Parathyroid adenoma (tissue), 2 donors: ENCODE results near the gene EBP.

ENCODE experiments used
- H2AFZ ChIP-seq: fragments of 300-600 bp; sonication (generic); one replicate; pipeline ENCODE4 v1.7.0; 2017; ENCODE audit warnings: antibody characterized with exemption, mild to moderate bottlenecking
- H3K27ac ChIP-seq: fragments of 300-600 bp; sonication (generic); one replicate; pipeline ENCODE4 v1.7.0; 2017
- H3K27me3 ChIP-seq: fragments of 300-600 bp; sonication (generic); one replicate; pipeline ENCODE4 v1.7.0; 2017; ENCODE audit warnings: low read length; ENCODE audit not compliant: control insufficient read depth, insufficient read depth
- H3K36me3 ChIP-seq: fragments of 300-600 bp; sonication (generic); one replicate; pipeline ENCODE4 v1.7.0; 2017; ENCODE audit warnings: low read length; ENCODE audit not compliant: control insufficient read depth, insufficient read depth
- H3K4me1 ChIP-seq: fragments of 300-600 bp; sonication (generic); one replicate; pipeline ENCODE4 v1.7.0; 2017; ENCODE audit warnings: control low read depth
- H3K4me2 ChIP-seq: fragments of 300-600 bp; sonication (generic); one replicate; pipeline ENCODE4 v1.7.0; 2017; ENCODE audit warnings: low read length
- H3K4me3 ChIP-seq: fragments of 300-600 bp; sonication (generic); one replicate; pipeline ENCODE4 v1.7.0; 2017; ENCODE audit warnings: low read depth, low read length
- H3K79me2 ChIP-seq: fragments of 300-600 bp; sonication (generic); one replicate; pipeline ENCODE4 v1.7.0; 2017; ENCODE audit warnings: control low read depth
- H3K9ac ChIP-seq: fragments of 300-600 bp; sonication (generic); one replicate; pipeline ENCODE4 v1.7.0; 2017; ENCODE audit warnings: mild to moderate bottlenecking
- H3K9me3 ChIP-seq: fragments of 300-600 bp; sonication (generic); one replicate; pipeline ENCODE4 v1.7.0; 2017; ENCODE audit warnings: low read length; ENCODE audit not compliant: control insufficient read depth
- CTCF ChIP-seq: fragments of 300-600 bp; sonication (generic); IDR thresholded peaks from one replicate; pipeline ENCODE4 v1.7.0; 2017; ENCODE audit warnings: antibody characterized with exemption, mild to moderate bottlenecking
- donor health status: primary hyperparathyroidism.

EBP gene

GRCh38 chrX:48498374-48498809 is 23.2 kb upstream of the EBP start:
- H2AFZ ChIP-seq: no peak overlapping the region

DNA sequence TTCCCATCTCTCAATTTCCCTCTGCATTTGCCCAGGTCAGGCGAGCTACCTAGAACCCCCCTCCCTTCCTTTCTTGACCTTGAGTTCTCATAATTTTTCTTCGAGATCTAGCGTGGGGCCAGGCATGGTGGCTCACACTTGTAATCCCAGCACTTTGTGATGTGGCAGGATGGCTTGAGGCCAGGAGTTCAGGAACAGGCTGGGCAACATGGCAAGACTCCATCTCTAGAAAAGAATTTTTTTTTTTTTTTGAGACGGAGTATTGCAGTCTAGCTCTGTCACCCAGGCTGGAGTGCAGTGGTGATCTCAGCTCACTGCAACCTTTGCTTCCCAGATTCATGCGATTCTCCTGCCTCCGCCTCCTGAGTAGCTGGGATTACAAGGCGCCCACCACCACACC is 17.3 kb upstream of the EBP start:
- Histone ChIP-seq H3K4me2 (no peak overlapping the region), H3K4me3 (no peak overlapping the region), H3K4me1 (no peaks in the 10 kb centered on the region), H3K27me3 (no peaks in the 10 kb centered on the region), H3K79me2 (no peaks in the 10 kb centered on the region), H3K9ac (no peak overlapping the region), H2AFZ (no peak overlapping the region), H3K36me3 (no peaks in the 10 kb centered on the region), H3K27ac (no peak overlapping the region), H3K9me3 (no peaks in the 10 kb centered on the region)
- no peak for TF ChIP-seq CTCF

More at GRCh38 chrX:48498374-48498809, 23.2 kb upstream of the EBP start:
- H3K79me2 ChIP-seq: no peaks in the 10 kb centered on the region
- no peak overlapping the region for H3K4me3 ChIP-seq
- no peaks in the 10 kb centered on the region for H3K36me3 ChIP-seq
- H3K9me3 ChIP-seq: no peaks in the 10 kb centered on the region
- no peak for TF ChIP-seq CTCF
- H3K4me2 ChIP-seq: no peak overlapping the region
- no peaks in the 10 kb centered on the region for H3K27me3 ChIP-seq
- H3K9ac ChIP-seq: no peak overlapping the region
- no peak overlapping the region for H3K27ac ChIP-seq
- H3K4me1 ChIP-seq: no peaks in the 10 kb centered on the region

- no peaks in the 10 kb centered on the region for H3K27me3 ChIP-seq
- TF ChIP-seq CTCF: no peak
- no peaks in the 10 kb centered on the region for H3K9me3 ChIP-seq
- no peak overlapping the region for H2AFZ ChIP-seq
- no peaks in the 10 kb centered on the region for H3K79me2 ChIP-seq
- H3K4me2 ChIP-seq: no peak overlapping the region
- H3K4me1 ChIP-seq: no peaks in the 10 kb centered on the region
- H3K27ac ChIP-seq: peak overlapping the region; percentile 11
- H3K4me3 ChIP-seq: no peak overlapping the region
- H3K9ac ChIP-seq: no peak overlapping the region
- no peaks in the 10 kb centered on the region for H3K36me3 ChIP-seq
These were observed 16.1 kb upstream of the EBP start for GRCh38 chrX:48505481-48505880.

- TF ChIP-seq CTCF: no peak
- no peak overlapping the region for H3K9ac ChIP-seq
- no peaks in the 10 kb centered on the region for H3K36me3 ChIP-seq
- no peaks in the 10 kb centered on the region for H3K27me3 ChIP-seq
- no peak overlapping the region for H2AFZ ChIP-seq
- no peak overlapping the region for H3K27ac ChIP-seq
- H3K9me3 ChIP-seq: no peaks in the 10 kb centered on the region
- H3K4me2 ChIP-seq: no peak overlapping the region
- H3K4me1 ChIP-seq: no peaks in the 10 kb centered on the region
- no peaks in the 10 kb centered on the region for H3K79me2 ChIP-seq
- no peak overlapping the region for H3K4me3 ChIP-seq
These were observed 14.4 kb upstream of the EBP start for GRCh38 chrX:48507246-48507645.

GRCh38 chrX:48508400-48509244 is 13.0 kb upstream of the EBP start, which contains the start of gene PORCN:
Gene PORCN, plus strand, starts transcription at chrX:48508992. Its CDS starts 829 bp downstream, at chrX:48509821.
- H3K27ac ChIP-seq: peak within 1 kb of the TSS; percentile 67
- TF ChIP-seq CTCF: no peak
- no peaks in the 10 kb centered on the region for H3K9me3 ChIP-seq
- peak within 1 kb of the TSS; percentile 71 for H3K4me2 ChIP-seq
- H3K4me1 ChIP-seq: no peaks in the 10 kb centered on the region
- peak within 1 kb of the TSS; percentile 37 for H3K9ac ChIP-seq
- H3K36me3 ChIP-seq: no peaks in the 10 kb centered on the region
- no peaks in the 10 kb centered on the region for H3K27me3 ChIP-seq
- peak within 1 kb of the TSS; percentile 71 for H3K4me3 ChIP-seq
- peak within 1 kb of the TSS; percentile 85 for H2AFZ ChIP-seq
- no peaks in the 10 kb centered on the region for H3K79me2 ChIP-seq
